ENCODE results near the gene KRTAP21-2. TPM values are rescaled to one million over a fixed set of nuclear protein-coding genes. Genes with fewer than 3 reads are reported as not detected.

The KRTAP21-2 gene
- total and polyA plus RNA-seq, 2 donors (not counting 3 experiments of a cell fraction or from before 2014, with no cell fraction given): not detected

DNA sequence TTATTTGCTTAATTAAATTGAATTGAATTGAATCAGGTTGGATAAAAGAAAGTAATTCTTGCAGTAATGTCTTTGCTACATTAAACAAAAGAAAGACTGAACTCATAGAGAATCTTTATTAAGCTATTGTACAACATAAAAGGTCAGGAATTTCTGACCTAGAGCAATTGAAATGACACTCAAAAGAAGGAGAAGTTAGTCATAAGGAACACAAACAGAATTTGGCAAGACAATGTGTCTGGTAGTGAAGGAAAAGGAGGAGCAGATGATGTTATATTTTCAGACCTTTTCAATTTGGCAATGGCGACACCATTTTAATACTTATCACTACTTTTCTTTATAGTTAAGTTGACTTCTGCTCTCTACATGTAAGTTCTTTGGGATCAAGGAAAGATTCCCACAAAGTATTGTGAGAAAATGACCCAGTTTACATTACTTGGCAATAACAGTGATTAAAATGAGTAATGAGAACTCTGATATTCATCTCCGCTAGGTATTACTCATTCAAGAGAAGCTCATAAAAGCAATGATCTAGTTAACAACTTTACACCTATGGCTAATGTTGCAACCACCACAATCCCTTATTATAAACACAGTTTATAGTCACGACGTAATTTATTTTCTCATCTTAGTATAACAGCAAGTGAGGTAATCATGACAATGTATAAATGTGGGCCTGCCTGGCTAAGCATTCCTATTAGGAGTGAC, 22.8 kb upstream of the KRTAP21-2 start:
- CTCF ChIA-PET: no interaction called here

More for the DNA sequence above, 22.8 kb upstream of the KRTAP21-2 start:
- POLR2A ChIA-PET: no interaction called here
- H3K4me2 ChIP-seq (ENCODE audit: insufficient read depth, low read length): no peak overlapping the region
- intact Hi-C loops (cut with micrococcal nuclease): no loop called here
- no peaks in the 10 kb centered on the region for H3K79me2 ChIP-seq (ENCODE audit: control insufficient read depth, insufficient read depth, low read length)
- no peaks in the 10 kb centered on the region for H3K9me1 ChIP-seq (replicated peaks; ENCODE audit: control insufficient read depth, extremely low read depth, insufficient read depth, low read length)
- H3K4me1 ChIP-seq (ENCODE audit: control insufficient read depth, extremely low read depth, insufficient read depth, low read length): no peaks in the 10 kb centered on the region
- TF ChIP-seq JUN (IDR thresholded peaks at IDR 0.05; ENCODE audit: borderline replicate concordance, insufficient read depth, insufficient read length, low read depth): no peak
- TF ChIP-seq POLR2AphosphoS5 (IDR thresholded peaks at IDR 0.05; ENCODE audit: insufficient read depth, low read depth, low read length): no peak
- TF ChIP-seq, protein P1, sequence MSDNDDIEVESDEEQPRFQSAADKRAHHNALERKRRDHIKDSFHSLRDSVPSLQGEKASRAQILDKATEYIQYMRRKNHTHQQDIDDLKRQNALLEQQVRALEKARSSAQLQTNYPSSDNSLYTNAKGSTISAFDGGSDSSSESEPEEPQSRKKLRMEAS (IDR thresholded peaks at IDR 0.05; ENCODE audit: insufficient read depth, insufficient read length): no peak
- TF ChIP-seq EZH2 (IDR thresholded peaks at IDR 0.05; ENCODE audit: borderline replicate concordance, low read depth, low read length, severe bottlenecking): no peak
- TF ChIP-seq MYC (IDR thresholded peaks at IDR 0.05; ENCODE audit: low read depth, low read length): no peak
- TF ChIP-seq, protein P2, sequence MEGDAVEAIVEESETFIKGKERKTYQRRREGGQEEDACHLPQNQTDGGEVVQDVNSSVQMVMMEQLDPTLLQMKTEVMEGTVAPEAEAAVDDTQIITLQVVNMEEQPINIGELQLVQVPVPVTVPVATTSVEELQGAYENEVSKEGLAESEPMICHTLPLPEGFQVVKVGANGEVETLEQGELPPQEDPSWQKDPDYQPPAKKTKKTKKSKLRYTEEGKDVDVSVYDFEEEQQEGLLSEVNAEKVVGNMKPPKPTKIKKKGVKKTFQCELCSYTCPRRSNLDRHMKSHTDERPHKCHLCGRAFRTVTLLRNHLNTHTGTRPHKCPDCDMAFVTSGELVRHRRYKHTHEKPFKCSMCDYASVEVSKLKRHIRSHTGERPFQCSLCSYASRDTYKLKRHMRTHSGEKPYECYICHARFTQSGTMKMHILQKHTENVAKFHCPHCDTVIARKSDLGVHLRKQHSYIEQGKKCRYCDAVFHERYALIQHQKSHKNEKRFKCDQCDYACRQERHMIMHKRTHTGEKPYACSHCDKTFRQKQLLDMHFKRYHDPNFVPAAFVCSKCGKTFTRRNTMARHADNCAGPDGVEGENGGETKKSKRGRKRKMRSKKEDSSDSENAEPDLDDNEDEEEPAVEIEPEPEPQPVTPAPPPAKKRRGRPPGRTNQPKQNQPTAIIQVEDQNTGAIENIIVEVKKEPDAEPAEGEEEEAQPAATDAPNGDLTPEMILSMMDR (IDR thresholded peaks at IDR 0.05; ENCODE audit: extremely low read depth in 1 of 2, insufficient read depth in 1 of 2, low read depth in 1 of 2, low read length in 2 of 2): no peak
- no peak for TF ChIP-seq FOS (IDR thresholded peaks at IDR 0.05; ENCODE audit: borderline replicate concordance, insufficient read depth, low read length)
- no peak for TF ChIP-seq POLR2A (IDR thresholded peaks at IDR 0.05; ENCODE audit: low read depth, low read length)
- no peak for TF ChIP-seq GATA2 (IDR thresholded peaks at IDR 0.05; ENCODE audit: insufficient read depth, insufficient read length, low read depth, low read length)
- H3K9me3 ChIP-seq (replicated peaks; ENCODE audit: control insufficient read depth, insufficient read depth, low read length): peaks cover 5% of the 10 kb centered on the region
- H3K27me3 ChIP-seq (ENCODE audit: control insufficient read depth in 2 of 2, insufficient read depth in 2 of 2, low read length in 2 of 2): no peaks in the 10 kb centered on the region
- H3K4me3 ChIP-seq (replicated peaks in 1 of 3; ENCODE audit: insufficient read depth in 1 of 3, low read depth in 1 of 3, low read length in 3 of 3): no peak overlapping the region
- DNase-seq (ENCODE audit: low read depth, low spot score): no peak
- no peak overlapping the region for H3K27ac ChIP-seq (ENCODE audit: insufficient read depth, low read depth, low read length)
- H4K20me1 ChIP-seq (replicated peaks; ENCODE audit: control insufficient read depth, extremely low read depth, insufficient read depth, low read length): no peaks in the 10 kb centered on the region
- BruUV-seq (replicated peaks): no TSS peak
- dilution Hi-C loops (cut with MboI; ENCODE audit: extremely low pct_ligation_motif_present, low sequenced_read_pairs): no loop called here
- H2AFZ ChIP-seq (ENCODE audit: low read depth, low read length): no peak overlapping the region
- FAIRE-seq: no peak
- no peaks in the 10 kb centered on the region for H3K36me3 ChIP-seq (ENCODE audit: control insufficient read depth in 2 of 2, extremely low read depth in 1 of 2, insufficient read depth in 2 of 2, low read length in 2 of 2)
- no peak overlapping the region for H3K9ac ChIP-seq (replicated peaks; ENCODE audit: extremely low read depth, insufficient read depth, low read length)
